NCI-H1048 (cell line): ENCODE results near the gene SWT1.
"Not testable (repeated sequence)": the region's sequence is repeated elsewhere in the genome, so short reads cannot be mapped to it uniquely, and the experiment has no call there.

Source experiments
- DNase-seq: peaks from one replicate; lab custom pipeline; 2025; lab: John Stamatoyannopoulos, UW

SWT1 gene

GRCh38 chr1:185250063-185250462 lies 93.1 kb downstream of the SWT1 start:
- DNase-seq: no peak

DNA sequence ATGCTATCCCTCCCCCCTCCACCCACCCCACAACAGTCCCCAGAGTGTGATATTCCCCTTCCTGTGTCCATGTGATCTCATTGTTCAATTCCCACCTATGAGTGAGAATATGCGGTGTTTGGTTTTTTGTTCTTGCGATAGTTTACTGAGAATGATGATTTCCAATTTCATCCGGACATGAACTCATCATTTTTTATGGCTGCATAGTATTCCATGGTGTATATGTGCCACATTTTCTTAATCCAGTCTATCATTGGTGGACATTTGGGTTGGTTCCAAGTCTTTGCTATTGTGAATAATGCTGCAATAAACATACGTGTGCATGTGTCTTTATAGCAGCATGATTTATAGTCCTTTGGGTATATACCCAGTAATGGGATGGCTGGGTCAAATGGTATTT lies 95.0 kb downstream of the SWT1 start:
- DNase-seq: not testable (repeated sequence)

DNA sequence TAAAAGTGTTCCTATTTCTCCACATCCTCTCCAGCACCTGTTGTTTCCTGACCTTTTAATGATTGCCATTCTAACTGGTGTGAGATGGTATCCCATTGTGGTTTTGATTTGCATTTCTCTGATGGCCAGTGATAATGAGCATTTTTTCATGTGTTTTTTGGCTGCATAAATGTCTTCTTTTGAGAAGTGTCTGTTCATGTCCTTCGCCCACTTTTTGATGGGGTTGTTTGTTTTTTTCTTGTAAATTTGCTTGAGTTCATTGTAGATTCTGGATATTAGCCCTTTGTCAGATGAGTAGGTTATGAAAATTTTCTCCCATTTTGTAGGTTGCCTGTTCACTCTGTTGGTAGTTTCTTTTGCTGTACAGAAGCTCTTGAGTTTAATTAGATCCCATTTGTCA lies 95.4 kb downstream of the SWT1 start:
- not testable (repeated sequence) for DNase-seq

DNA sequence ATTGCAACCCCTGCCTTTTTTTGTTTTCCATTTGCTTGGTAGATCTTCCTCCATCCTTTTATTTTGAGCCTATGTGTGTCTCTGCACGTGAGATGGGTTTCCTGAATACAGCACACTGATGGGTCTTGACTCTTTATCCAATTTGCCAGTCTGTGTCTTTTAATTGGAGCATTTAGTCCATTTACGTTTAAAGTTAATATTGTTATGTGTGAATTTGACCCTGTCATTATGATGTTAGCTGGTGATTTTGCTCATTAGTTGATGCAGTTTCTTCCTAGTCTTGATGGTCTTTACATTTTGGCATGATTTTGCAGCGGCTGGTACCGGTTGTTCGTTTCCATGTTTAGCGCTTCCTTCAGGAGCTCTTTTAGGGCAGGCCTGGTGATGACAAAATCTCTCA lies 98.6 kb downstream of the SWT1 start:
- not testable (repeated sequence) for DNase-seq

DNA sequence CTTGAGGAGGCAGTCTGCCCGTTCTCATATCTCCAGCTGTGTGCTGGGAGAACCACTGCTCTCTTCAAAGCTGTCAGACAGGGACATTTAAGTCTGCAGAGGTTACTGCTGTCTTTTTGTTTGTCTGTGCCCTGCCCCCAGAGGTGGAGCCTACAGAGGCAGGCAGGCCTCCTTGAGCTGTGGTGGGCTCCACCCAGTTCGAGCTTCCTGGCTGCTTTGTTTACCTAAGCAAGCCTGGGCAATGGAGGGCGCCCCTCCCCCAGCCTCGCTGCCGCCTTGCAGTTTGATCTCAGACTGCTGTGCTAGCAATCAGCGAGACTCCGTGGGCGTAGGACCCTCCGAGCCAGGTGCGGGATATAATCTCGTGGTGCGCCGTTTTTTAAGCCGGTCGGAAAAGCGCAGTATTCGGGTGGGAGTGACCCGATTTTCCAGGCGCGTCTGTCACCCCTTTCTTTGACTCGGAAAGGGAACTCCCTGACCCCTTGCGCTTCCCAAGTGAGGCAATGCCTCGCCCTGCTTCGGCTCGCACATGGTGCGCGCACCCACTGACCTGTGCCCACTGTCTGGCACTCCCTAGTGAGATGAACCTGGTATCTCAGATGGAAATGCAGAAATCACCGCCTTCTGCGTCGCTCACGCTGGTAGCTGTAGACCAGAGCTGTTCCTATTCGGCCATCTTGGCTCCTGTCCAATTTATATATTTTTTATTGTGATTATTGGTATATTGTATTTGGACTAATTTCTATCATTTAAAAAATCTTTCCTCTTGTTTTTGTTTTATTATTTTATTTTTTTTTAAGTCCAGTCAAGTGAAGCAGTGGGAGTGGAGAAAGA lies 100.4 kb downstream of the SWT1 start:
- DNase-seq: not testable (repeated sequence)

DNA sequence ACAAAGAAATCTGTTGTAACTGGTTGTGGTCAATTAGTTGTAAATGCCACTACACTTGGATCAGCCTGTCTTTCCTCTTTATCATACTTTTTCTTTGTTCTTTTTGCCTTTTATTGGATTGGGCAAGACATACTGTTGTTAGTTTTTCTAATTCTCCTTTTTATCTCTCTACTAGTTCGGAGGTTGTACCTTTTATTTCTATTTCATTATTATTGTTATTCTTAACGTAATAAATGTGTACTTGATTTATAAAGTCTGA lies 100.9 kb downstream of the SWT1 start:
- peak; percentile 30 for DNase-seq

- no peak for DNase-seq
These were observed 101.7 kb downstream of the SWT1 start for GRCh38 chr1:185258676-185259075.

DNA sequence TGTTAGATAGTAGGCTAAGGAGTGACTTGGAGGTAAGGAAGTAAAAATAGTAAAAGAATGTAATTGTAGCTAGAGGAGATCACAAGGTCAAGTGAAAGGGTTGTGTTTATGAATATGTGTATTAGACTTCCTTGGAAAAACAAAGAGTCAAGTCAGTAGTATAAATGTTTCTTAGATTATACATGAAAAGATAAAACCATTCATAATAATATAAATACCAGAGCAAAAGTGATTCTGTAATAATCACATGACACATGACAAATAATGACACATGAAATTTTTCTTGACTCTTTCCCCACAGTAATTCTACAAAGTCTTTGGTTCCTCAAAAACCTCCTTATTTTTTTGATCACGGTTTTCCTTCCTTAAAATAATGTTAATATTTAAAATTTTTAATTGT lies 103.6 kb downstream of the SWT1 start:
- no peak for DNase-seq

DNA sequence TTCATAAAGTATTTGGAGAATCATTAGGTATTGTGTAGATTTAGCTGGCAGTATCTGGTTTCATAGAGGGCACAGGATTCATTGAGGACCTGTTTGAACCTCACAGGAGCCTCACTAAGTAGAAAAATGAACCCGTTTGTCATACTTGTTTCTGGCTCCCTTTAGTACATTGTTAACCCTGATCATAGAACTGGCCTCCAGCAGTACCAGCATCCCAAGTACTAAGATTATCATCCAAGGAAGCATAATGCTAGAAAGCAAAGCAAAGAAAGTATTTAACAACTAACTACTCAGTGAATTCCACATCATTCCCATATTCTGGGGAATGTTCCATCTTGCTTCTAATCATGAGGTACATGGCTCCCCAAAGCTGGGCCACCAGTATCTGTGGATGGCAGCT lies 105.2 kb downstream of the SWT1 start:
- DNase-seq: no peak

DNA sequence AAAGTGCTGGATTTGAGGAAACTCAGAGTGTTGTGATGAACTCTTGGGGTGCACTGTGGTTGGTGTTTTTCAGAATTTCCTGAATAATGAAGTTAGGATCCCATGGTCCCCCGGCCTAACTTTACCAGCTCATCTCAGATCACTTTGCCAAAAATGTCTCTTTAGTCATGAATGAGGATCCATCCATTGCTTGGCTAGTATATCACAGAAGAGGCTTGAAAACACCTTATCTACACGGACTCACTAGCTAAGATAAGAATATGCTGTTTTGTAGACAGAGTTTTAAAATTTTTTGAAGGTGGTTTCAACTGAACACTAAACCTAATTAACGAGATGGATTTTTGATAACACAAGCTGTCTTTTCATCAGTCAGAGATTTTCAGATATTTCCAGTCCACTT lies 106.3 kb downstream of the SWT1 start:
- no peak for DNase-seq

- DNase-seq: no peak
These were observed 106.8 kb downstream of the SWT1 start for GRCh38 chr1:185263780-185264179.

DNA sequence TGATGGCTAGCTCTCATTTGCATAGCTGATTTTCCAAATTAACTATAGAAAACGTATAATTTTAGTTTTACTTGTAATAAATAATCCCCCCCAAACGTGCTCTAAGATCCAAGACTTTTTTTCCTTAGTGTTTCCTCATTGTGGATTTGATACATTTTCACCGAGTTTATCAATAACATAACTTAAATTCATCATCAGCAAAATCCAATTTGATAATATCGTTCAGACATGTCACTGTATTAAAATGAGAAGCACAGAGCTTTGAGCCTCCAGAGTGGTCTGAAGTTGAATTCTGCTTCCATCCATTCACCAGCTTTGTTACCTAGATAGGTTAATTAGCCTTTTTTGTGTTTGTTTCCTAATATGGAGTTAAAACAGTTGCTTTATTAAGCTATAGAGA lies 108.3 kb downstream of the SWT1 start:
- DNase-seq: no peak

DNA sequence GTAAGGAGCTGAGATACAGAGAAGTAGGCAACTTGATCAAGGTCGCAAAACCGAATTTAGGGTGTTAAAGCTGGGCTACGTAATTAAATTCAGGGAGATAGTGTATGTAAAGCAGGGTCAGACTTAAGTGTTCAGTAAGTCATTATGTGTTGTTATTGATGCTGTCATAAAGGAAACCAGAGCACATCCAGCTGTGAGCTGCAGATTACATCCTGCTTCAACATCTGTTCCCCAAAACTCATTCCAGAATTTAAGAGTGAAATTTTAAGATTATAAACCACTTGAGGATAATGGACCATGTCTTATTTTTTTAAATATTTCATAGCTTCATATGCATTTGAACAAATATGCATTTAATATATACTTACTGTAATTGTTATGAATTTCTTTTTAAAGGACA lies 110.3 kb downstream of the SWT1 start:
- DNase-seq: no peak

DNA sequence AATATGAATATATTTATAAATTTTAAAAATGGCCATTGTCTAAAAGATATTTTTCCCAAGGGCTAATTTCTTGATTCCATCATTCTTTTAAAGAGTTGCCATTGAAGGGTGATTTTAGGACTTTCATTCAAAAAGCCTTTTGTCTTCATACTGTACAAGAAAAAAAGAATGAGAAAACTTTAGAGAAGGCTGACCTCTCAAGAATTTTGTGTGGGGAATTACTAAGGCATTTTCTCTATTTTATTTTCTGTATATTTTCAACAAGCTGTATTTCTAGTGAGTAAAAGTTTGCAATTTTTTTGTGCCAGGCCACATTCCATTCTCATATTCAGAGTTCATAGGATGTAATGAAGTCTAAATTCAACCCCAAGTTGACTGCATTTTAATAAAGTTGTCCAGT lies 110.7 kb downstream of the SWT1 start:
- no peak for DNase-seq

- DNase-seq: no peak
These were observed 111.4 kb downstream of the SWT1 start for GRCh38 chr1:185268352-185268751.

DNA sequence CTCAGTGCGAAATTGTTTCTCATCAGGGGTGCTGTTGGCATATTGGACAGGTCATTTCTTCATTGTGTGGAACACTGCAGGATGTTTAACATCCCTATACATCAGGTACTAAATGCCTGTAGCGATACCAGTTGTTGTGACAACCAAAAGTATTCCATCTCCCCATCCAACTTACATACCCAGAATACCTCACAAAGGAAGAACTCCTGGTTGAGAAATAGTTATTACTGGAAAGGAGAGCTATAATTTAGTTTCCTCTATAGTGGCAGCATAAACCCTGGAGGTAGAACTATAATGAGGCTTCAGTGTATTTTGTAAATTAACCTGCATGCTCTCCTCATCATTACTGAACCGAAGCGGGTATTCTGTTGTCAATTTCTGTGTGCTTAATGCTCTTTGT lies 115.0 kb downstream of the SWT1 start:
- DNase-seq: no peak

DNA sequence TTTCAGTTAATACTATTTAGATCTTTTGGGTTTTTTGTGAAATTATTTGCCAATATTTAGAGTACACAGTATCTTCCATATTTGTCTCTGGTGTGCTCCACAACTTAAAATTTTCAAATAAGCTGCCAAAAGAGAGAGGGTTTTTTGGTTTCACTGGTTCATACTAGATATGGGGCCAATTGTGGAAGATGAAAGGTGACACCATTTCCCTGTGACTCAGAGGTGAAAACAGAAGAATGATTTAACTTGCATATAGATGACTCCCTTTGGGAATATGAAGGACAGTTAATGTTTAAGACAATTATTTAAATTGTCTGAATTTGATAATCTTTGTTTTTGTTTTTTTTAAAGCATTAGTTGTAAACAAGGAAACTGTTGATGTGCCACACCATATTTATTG lies 122.6 kb downstream of the SWT1 start:
- no peak for DNase-seq

DNA sequence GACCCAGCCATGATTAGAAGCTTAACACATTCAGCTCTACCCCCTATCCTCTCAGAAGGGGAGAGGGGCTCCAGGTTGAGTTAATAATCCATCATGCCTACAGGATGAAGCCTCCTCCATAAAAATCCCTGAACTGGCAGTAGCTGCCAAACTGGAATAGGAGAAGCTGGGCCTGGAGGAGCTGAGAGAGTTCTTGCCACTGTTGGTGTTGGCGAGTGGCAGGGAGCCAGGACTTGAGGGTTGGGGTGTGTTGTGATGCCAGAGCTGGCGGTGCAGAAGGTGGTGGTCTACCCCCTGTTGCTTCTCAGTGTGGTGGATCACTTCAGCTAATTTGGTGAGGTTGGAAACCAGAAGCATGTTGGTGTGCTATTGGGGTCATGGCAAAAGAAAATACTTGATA lies 123.6 kb downstream of the SWT1 start:
- DNase-seq: no peak

DNA sequence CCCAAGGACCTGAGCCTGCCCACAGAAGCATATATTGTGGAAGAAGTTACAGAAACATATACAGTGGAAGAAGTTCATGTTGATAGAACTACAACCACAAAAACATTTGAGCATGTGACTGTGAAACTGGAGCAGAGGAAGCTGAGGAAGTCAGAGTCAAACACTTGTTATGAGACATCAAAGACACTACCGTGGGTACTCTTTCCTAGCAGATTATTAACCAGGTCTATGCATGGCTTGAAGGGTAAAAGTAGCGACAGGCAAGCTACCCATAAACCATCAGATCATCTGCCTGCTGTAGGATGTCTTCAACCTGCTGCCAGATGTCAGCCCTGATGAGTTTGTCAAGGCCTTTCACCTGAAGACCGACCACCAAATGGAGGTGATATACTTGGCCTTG lies 124.3 kb downstream of the SWT1 start:
- DNase-seq: no peak

DNA sequence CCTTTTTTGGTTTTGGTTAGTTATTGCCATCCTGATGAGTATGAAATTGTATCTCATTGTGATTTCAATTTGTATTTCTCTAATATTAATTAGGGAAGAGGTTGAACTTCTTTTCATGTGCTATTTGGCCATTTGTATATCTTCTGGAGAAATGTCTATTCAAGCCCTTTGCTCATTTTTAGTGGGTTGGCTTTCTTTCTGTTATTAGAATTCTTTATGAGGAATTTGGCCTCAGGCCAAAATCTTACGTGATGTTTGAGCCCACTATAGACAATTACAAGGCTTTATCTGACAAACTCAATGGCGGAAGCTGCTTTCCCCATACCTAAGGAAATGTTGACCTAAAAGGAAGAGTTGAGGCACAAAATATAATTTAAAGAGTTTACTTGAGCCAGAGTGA lies 127.1 kb downstream of the SWT1 start:
- no peak for DNase-seq

DNA sequence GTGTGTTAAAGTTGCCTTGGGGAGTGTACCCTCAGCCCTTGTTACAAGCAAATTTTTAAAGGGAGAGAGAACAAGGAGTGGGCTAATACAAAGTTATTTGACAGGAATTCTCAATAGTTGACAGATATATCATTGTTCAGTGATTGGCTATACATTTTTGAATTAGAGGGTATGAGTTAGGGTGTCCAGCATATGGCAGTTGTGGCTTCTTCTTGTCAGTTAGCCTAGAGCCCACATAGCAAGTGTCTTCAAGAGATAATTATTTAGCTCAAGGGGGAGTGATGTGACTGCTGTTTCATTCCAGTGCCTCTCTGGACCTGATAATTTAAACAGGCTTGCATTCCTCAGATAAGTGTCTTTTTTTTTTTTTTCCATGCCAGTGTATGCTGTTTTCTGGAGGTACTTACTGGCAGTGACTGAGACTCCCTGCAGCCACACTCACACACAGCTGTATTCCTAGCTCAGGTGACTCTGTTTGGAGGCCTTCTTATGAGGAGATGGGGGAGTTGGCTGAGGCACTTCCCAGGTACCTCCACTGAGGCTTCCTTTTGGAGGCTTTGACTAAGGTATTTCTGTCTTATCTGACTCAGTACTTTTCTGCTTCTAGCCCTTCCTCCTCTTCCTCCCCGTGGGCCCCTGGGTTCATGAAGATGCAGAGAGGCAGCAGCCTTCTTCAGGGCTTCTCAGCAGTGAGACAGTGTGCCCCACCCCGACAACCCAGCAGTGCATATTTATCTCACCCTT lies 127.7 kb downstream of the SWT1 start:
- DNase-seq: no peak

- DNase-seq: no peak
These were observed 130.5 kb downstream of the SWT1 start for GRCh38 chr1:185287451-185287850.

- DNase-seq: no peak
These were observed 131.5 kb downstream of the SWT1 start for GRCh38 chr1:185288435-185288834.

DNA sequence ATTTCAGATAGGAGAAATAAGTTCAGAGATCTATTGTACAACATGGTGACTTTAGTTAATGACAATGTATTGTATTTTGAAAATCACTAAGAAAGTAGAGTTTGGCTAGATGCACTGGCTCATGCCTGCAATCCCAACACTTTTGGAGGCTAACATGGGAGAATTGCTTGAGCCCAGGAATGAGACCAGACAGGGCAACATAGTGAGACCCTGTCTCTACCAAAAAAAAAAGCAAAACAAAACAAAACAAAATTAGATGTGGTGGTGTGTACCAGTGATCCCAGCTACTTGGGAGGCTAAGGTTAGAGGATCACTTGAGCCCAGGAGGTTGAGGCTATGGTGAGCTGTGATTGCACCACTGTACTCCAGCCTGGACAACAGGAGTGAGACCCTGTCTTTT lies 132.9 kb downstream of the SWT1 start:
- DNase-seq: no peak
